HCT116 (cell line): ENCODE measurements around the gene ZSCAN21. TPM values are rescaled to one million over a fixed set of nuclear protein-coding genes. Genes with fewer than 3 reads are reported as not detected.
A peak's percentile ranks its signal among the peaks of the same experiment; 100 is the strongest.

Source experiments
- ATAC-seq: fragments of 200-7000 bp; cut with Tn5 transposase; 2 replicates; pipeline ENCODE4 v1.9.1; 2020; ENCODE audit warnings: mild to moderate bottlenecking, moderate library complexity
- BruUV-seq: library from RNA; stranded (reverse); fragments of 400-500 nt; replicated peaks from 2 replicates; lab custom pipeline; 2021; lab: Mats Ljungman, UMichigan
- CTCF ChIA-PET: fragments of 300-600 bp; sonication (Branson Sonifier 250); formaldehyde crosslinking; loops from one replicate; lab custom pipeline; 2021; ENCODE audit warnings: antibody characterized with exemption; lab: Charles Lee
- POLR2A ChIA-PET: fragments of 300-600, 350-600 bp; sonication (Branson Sonifier 250); formaldehyde crosslinking; loops from one replicate; lab custom pipeline; 2021; ENCODE audit warnings: antibody characterized with exemption; lab: Charles Lee
- RAD21 ChIA-PET, 2 experiments: fragments of 300-600 bp; sonication (Branson Sonifier 250); formaldehyde crosslinking; loops; one replicate each; lab custom pipeline; 2023; ENCODE audit warnings: low total read pairs in 2 of 2; ENCODE audit not compliant: uncharacterized antibody in 2 of 2, unreplicated experiment in 2 of 2, low non-redundant PET in 1 of 2; lab: Charles Lee
- DNase-seq: peaks from one replicate; pipeline ENCODE4 v3.0.0-alpha.2; 2010; ENCODE audit warnings: low read depth, low spot score
- H2AFZ ChIP-seq: fragments of 200-600 bp; shearing (Covaris generic), sonication (generic); 2 replicates; pipeline ENCODE4 v1.6.1; 2017; ENCODE audit warnings: low read depth, mixed run types, mixed read lengths, antibody characterized with exemption, low read length; ENCODE audit not compliant: poor library complexity, severe bottlenecking
- H3K27ac ChIP-seq: 2 replicates; pipeline ENCODE4 v1.5.1; 2012; ENCODE audit warnings: low read depth, low read length
- H3K27me3 ChIP-seq: fragments of 200-600 bp; sonication (generic); 2 replicates; pipeline ENCODE4 v1.6.1; 2016; ENCODE audit warnings: mixed run types, low read length, mixed read lengths; ENCODE audit not compliant: insufficient read depth
- H3K36me3 ChIP-seq, 2 experiments: fragments of 200-500 bp in 1 of 2; fragments of 200-600 bp in 1 of 2; sonication (Bioruptor generic) in 1 of 2; sonication (generic) in 1 of 2; 2 replicates each; pipeline versions ENCODE4 v1.5.1 to v1.6.1; 2014 to 2016; ENCODE audit warnings: low read length in 2 of 2, inconsistent platforms in 1 of 2, mixed read lengths in 1 of 2, mixed run types in 1 of 2; ENCODE audit not compliant: insufficient read depth in 2 of 2, control insufficient read depth in 1 of 2
- H3K4me1 ChIP-seq, 2 experiments: fragments of 200-600 bp in 1 of 2; sonication (generic) in 1 of 2; 2 replicates each; pipeline versions ENCODE4 v1.5.1 to v1.6.1; 2012 to 2017; ENCODE audit warnings: low read length in 2 of 2, inconsistent platforms in 1 of 2, mild to moderate bottlenecking in 1 of 2, mixed read lengths in 1 of 2, mixed run types in 1 of 2, moderate library complexity in 1 of 2; ENCODE audit not compliant: insufficient read depth in 2 of 2, control insufficient read depth in 1 of 2
- H3K4me2 ChIP-seq: fragments of 200-600 bp; sonication (generic); 2 replicates; pipeline ENCODE4 v1.6.1; 2017; ENCODE audit warnings: mixed run types, low read length, mixed read lengths
- H3K4me3 ChIP-seq, 2 experiments: fragments of 200-600 bp in 1 of 2; sonication (generic) in 1 of 2; replicated peaks in 1 of 2; 2 replicates each; pipeline ENCODE4 v1.5.1; 2011 to 2016; ENCODE audit warnings: low read length in 2 of 2, control low read depth in 1 of 2, low read depth in 1 of 2, mild to moderate bottlenecking in 1 of 2, mixed read lengths in 1 of 2, mixed run types in 1 of 2
- H3K79me2 ChIP-seq: fragments of 200-600 bp; sonication (generic); 2 replicates; pipeline ENCODE4 v1.6.1; 2017; ENCODE audit warnings: mild to moderate bottlenecking, mixed run types, low read length, moderate library complexity, mixed read lengths; ENCODE audit not compliant: insufficient read depth
- H3K9ac ChIP-seq: fragments of 200-600 bp; sonication (generic); 2 replicates; pipeline ENCODE4 v1.6.1; 2016; ENCODE audit warnings: low read length, mixed read lengths
- H3K9me2 ChIP-seq: fragments of 200-600 bp; sonication (generic), shearing (Covaris generic); 2 replicates; pipeline ENCODE4 v1.6.1; 2017; ENCODE audit warnings: mixed run types, mild to moderate bottlenecking, moderate library complexity; ENCODE audit not compliant: insufficient read depth
- H3K9me3 ChIP-seq, 2 experiments: fragments of 200-500 bp in 1 of 2; fragments of 200-600 bp in 1 of 2; sonication (Bioruptor generic) in 1 of 2; sonication (generic) in 1 of 2; 2 replicates each; pipeline ENCODE4 v1.6.1; 2014 to 2017; ENCODE audit warnings: low read length in 2 of 2, mixed read lengths in 2 of 2, inconsistent platforms in 1 of 2, low read depth in 1 of 2, mild to moderate bottlenecking in 1 of 2, mixed run types in 1 of 2, moderate library complexity in 1 of 2; ENCODE audit not compliant: control insufficient read depth in 1 of 2, insufficient read depth in 1 of 2
- H4K20me1 ChIP-seq: fragments of 200-600 bp; sonication (generic), shearing (Covaris generic); 2 replicates; pipeline ENCODE4 v1.6.1; 2017; ENCODE audit warnings: mixed run types, mild to moderate bottlenecking, moderate library complexity; ENCODE audit not compliant: insufficient read depth
- CBX3 ChIP-seq: IDR thresholded peaks from 2 replicates; pipeline ENCODE4 v1.6.1; 2012; ENCODE audit warnings: low read depth
- CEBPB ChIP-seq: IDR thresholded peaks from 2 replicates; pipeline ENCODE4 v1.6.1; 2012; ENCODE audit warnings: low read depth
- CTCF ChIP-seq, 3 experiments: fragments of 200-600 bp in 1 of 3; sonication (generic) in 1 of 3; IDR thresholded peaks in 2 of 3; conservative IDR thresholded peaks in 1 of 3; 2 replicates each; pipeline ENCODE4 v1.5.1; 2012 to 2017; ENCODE audit warnings: low read depth in 2 of 3, low read length in 2 of 3, antibody characterized with exemption in 1 of 3, borderline replicate concordance in 1 of 3, control low read depth in 1 of 3, mild to moderate bottlenecking in 1 of 3, mixed read lengths in 1 of 3, mixed run types in 1 of 3, moderate library complexity in 1 of 3; ENCODE audit not compliant: insufficient read depth in 1 of 3
- ELF1 ChIP-seq: IDR thresholded peaks from 2 replicates; pipeline ENCODE4 v1.6.1; 2012; ENCODE audit warnings: low read depth, borderline replicate concordance
- EZH2 ChIP-seq: fragments of 200-600 bp; sonication (generic); IDR thresholded peaks from 2 replicates; pipeline ENCODE4 v1.6.1; 2017; ENCODE audit warnings: antibody characterized with exemption, mixed run types
- JUND ChIP-seq: IDR thresholded peaks from 2 replicates; pipeline ENCODE4 v1.6.1; 2012
- MAX ChIP-seq: IDR thresholded peaks from 2 replicates; pipeline ENCODE4 v1.6.1; 2012
- POLR2A ChIP-seq: IDR thresholded peaks from 2 replicates; pipeline ENCODE4 v1.7.0; 2011; ENCODE audit warnings: borderline replicate concordance; ENCODE audit not compliant: insufficient read depth, insufficient read length; ENCODE audit errors: extremely low read depth
- SIN3A ChIP-seq: IDR thresholded peaks from 2 replicates; pipeline ENCODE4 v1.6.1; 2012; ENCODE audit warnings: low read depth
- SRF ChIP-seq: IDR thresholded peaks from 2 replicates; pipeline ENCODE4 v1.6.1; 2012; ENCODE audit warnings: low read depth
- TCF7L2 ChIP-seq: IDR thresholded peaks from 2 replicates; pipeline ENCODE4 v1.7.0; 2011; ENCODE audit warnings: borderline replicate concordance, inconsistent platforms; ENCODE audit not compliant: insufficient read depth, insufficient read length; ENCODE audit errors: extremely low read depth
- ZBTB33 ChIP-seq: IDR thresholded peaks from 2 replicates; pipeline ENCODE4 v1.6.1; 2011; ENCODE audit warnings: mild to moderate bottlenecking, low read length, moderate library complexity; ENCODE audit not compliant: insufficient replicate concordance; ENCODE audit errors: extremely low read depth
- intact Hi-C: fragments of 100-400 bp; cut with micrococcal nuclease; formaldehyde crosslinking; loops from 2 replicates; pipeline ENCODE4 v1.10.0; 2022
- total RNA-seq: library from RNA; stranded (reverse); gene quantifications from one replicate; pipeline ENCODE4 v1.2.1, GENCODE V29; 2021; ENCODE audit not compliant: unreplicated experiment
- TF ChIP-seq, protein P1 (sequence below): IDR thresholded peaks from 2 replicates; pipeline ENCODE4 v1.6.1; 2012

The ZSCAN21 gene
- total RNA-seq, 1 experiment from 2014 or later = 10.3 TPM

- TF ChIP-seq SIN3A (no peak), JUND (peak; percentile 26; the same call in 1 of the 2 replicates)
- ATAC-seq (no peak), DNase-seq (no peak)
- CTCF ChIA-PET = no interaction called here
- H3K27me3 ChIP-seq = no peaks in the 10 kb centered on the region
- POLR2A ChIA-PET = no interaction called here
- no peaks in the 10 kb centered on the region for H4K20me1 ChIP-seq
- intact Hi-C loops = no loop called here
- no peak overlapping the region for H2AFZ ChIP-seq
- no TSS peak for BruUV-seq
- H3K9ac ChIP-seq = no peak overlapping the region
- RAD21 ChIA-PET = no interaction called here
- no peak overlapping the region for H3K27ac ChIP-seq
- peaks cover 27% of the 10 kb centered on the region for H3K79me2 ChIP-seq
- H3K4me2 ChIP-seq = peak overlapping the region; percentile 34; the same call in 1 of the 2 replicates
- H3K9me3 ChIP-seq = no peaks in the 10 kb centered on the region
- peaks cover 8 to 33% of the 10 kb centered on the region in 2 experiments; a peak in 3 of 4 replicates for H3K4me1 ChIP-seq
- no peak overlapping the region for H3K4me3 ChIP-seq
- no peaks in the 10 kb centered on the region for H3K9me2 ChIP-seq
- no peaks in the 10 kb centered on the region for H3K36me3 ChIP-seq
Observed at GRCh38 chr7:100013328-100013676, 36.3 kb upstream of the ZSCAN21 start.

- Histone ChIP-seq H3K27me3 (no peaks in the 10 kb centered on the region), H3K9me2 (no peaks in the 10 kb centered on the region), H3K4me2 (peak within 1 kb of the TSS; percentile 89), H3K36me3 (no peaks in the 10 kb centered on the region; a peak in 1 of 4 replicates), H3K4me1 (peaks cover 8 to 26% of the 10 kb centered on the region in 2 experiments; a peak in 3 of 4 replicates), H3K9ac (peak within 1 kb of the TSS; percentile 99), H4K20me1 (no peaks in the 10 kb centered on the region), H3K79me2 (peaks cover 50% of the 10 kb centered on the region), H3K4me3 (peak within 1 kb of the TSS; percentile 88 to 99), H3K27ac (peak within 1 kb of the TSS; percentile 60), H2AFZ (peak within 1 kb of the TSS; percentile 59), H3K9me3 (no peaks in the 10 kb centered on the region)
- intact Hi-C loops = no loop called here
- POLR2A ChIA-PET = interaction anchor here (0.7 to 1.4 kb wide), 6 partner anchors 34 to 946 kb away, joined by 3 to 5 read pairs (median 3); partner anchors contain the start of genes AP4M1, STAG3 and ZSCAN21
- RAD21 ChIA-PET = interaction anchor here in 1 of 2 experiments (0.6 kb wide), 1 partner anchor 12 kb away, joined by 3 read pairs; no protein-coding TSS in a partner anchor
- no TSS peak for BruUV-seq
- DNase-seq (peak; percentile 88), ATAC-seq (peak; percentile 96)
- CTCF ChIA-PET = interaction anchor here (1.3 kb wide), 1 partner anchor 25 kb away, joined by 4 read pairs; no protein-coding TSS in a partner anchor
- peak; percentile 98 for TF ChIP-seq ELF1
- TF ChIP-seq CTCF (IDR thresholded peaks at IDR 0.05 in 2 of 3, conservative IDR thresholded peaks at IDR 0.05 in 1 of 3; ENCODE audit: borderline replicate concordance in 1 of 3, insufficient read depth in 1 of 3, low read depth in 2 of 3, low read length in 2 of 3) = no peak
- 0 out of 2 replicates have a peak, but pooled peaks have one; percentile 48 for TF ChIP-seq CBX3
- TF ChIP-seq ZBTB33 = no peak
- TF ChIP-seq, protein P1, sequence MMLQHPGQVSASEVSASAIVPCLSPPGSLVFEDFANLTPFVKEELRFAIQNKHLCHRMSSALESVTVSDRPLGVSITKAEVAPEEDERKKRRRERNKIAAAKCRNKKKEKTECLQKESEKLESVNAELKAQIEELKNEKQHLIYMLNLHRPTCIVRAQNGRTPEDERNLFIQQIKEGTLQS = no peak
- peak; percentile 37; the same call in 1 of the 2 replicates for TF ChIP-seq SRF
- TF ChIP-seq EZH2 = no peak
- peak; percentile 88; the same call in 1 of the 2 replicates for TF ChIP-seq SIN3A
- no peak for TF ChIP-seq POLR2A
- peak; percentile 71 for TF ChIP-seq TCF7L2
- TF ChIP-seq MAX = peak; percentile 77
- TF ChIP-seq CEBPB = no peak; the same call in 1 of the 2 replicates
Observed at GRCh38 chr7:100015232-100016214, 34.1 kb upstream of the ZSCAN21 start, which contains the start of gene ZKSCAN1. Gene ZKSCAN1, plus strand, starts transcription at chr7:100015596. Its CDS starts 7,911 bp downstream, at chr7:100023507.
